Measurements from ENCODE around the gene TMEM176B. TPM values are rescaled to one million over a fixed set of nuclear protein-coding genes. Genes with fewer than 3 reads are reported as not detected.

TMEM176B gene
- total and polyA plus RNA-seq, 2 of the 13 experiments (the other 11 are each of a cell fraction or from before 2014, with no cell fraction given): not detected

DNA sequence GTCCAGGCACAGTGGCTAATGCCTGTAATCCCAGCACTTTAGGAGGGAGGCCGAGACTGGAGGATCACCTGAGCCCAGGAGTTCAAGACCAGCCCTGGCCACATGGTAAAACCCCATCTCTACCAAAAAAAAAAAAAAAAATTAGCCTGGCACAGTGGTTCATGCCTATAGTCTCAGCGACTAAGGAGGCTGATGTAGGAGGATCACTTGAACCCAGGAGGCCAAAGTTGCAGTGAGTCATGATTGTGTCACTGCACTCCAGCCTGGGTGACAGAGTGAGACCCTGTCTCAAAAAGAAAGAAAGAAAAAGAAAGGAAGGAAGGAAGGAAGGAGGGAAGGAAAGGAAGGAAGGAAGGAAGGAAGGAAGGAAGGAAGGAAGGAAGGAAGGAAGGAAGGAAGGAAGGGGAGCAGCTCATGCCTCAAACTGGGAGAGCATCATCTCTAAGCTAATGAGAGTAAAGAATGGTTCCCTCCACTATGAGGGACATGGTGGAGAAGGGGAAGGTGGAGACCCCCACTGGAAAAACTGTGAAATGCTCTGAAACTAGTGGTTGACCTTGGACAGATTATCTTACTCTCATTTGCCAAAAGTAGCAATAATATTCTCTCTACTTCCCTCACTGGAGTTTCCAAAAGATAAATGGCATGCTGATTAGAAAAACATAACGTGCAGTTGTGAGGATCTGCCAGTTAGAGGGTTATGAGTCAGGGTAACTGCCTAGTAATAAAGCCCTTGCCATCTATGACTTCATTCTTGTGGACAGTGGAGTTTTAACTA is 46.1 kb downstream of the TMEM176B start:
- Histone ChIP-seq H3K79me2 (ENCODE audit: insufficient read depth, low read length) (no peaks in the 10 kb centered on the region), H3K4me3 (replicated peaks in 1 of 3; ENCODE audit: insufficient read depth in 1 of 3, low read depth in 2 of 3, low read length in 3 of 3) (no peak overlapping the region), H4K20me1 (ENCODE audit: insufficient read depth, low read length) (no peaks in the 10 kb centered on the region), H3K36me3 (replicated peaks in 1 of 2; ENCODE audit: control insufficient read depth in 1 of 2, insufficient read depth in 2 of 2, low read length in 2 of 2) (no peaks in the 10 kb centered on the region), H3K9me3 (ENCODE audit: low read length) (no peaks in the 10 kb centered on the region), H3K9ac (ENCODE audit: insufficient read depth, low read depth, low read length) (no peak overlapping the region), H3K4me2 (ENCODE audit: low read depth, low read length) (no peak overlapping the region), H2AFZ (ENCODE audit: low read length) (no peak overlapping the region), H3K27me3 (ENCODE audit: control insufficient read depth in 1 of 2, insufficient read depth in 2 of 2, low read length in 2 of 2) (no peaks in the 10 kb centered on the region; a peak in 1 of 5 replicates), H3K27ac (ENCODE audit: extremely low read length, insufficient read depth, low read length) (no peak overlapping the region), H3K4me1 (ENCODE audit: insufficient read depth, low read length) (no peaks in the 10 kb centered on the region)
- ATAC-seq (peak; percentile 70), FAIRE-seq (no peak), DNase-seq (ENCODE audit: low spot score) (peak; percentile 16)
- WGBS (ENCODE audit: low lambda C conversion rate): 2% methylated on average over 3 of the region's 3 CpGs
- POLR2A ChIA-PET: no interaction called here
- no TSS peak for BruUV-seq (replicated peaks)
- intact Hi-C loops (cut with micrococcal nuclease; ENCODE audit: unreplicated experiment) (loop anchor here (5.0 kb wide), 1 partner anchor 467 kb away; no protein-coding TSS in a partner anchor), in situ Hi-C loops (cut with HindIII; ENCODE audit: extremely low pct_ligation_motif_present, low pct_unique_long_range_greater_than_20kb) (loop anchor here (25.0 kb wide), 1 partner anchor 467 kb away; no protein-coding TSS in a partner anchor)
- TF ChIP-seq SMC3 (IDR thresholded peaks at IDR 0.05; ENCODE audit: low read length) (0 out of 2 replicates have a peak, but pooled peaks have one; percentile 17), U2AF2 (IDR thresholded peaks at IDR 0.05; ENCODE audit: low read depth, low read length) (peak; percentile 68; the same call in 1 of the 2 replicates), STAG1 (CRISPR knock-in tag; IDR thresholded peaks at IDR 0.05) (peak; percentile 49), GFI1 (CRISPR knock-in tag; IDR thresholded peaks at IDR 0.05; ENCODE audit: borderline replicate concordance) (no peak)
- TF ChIP-seq, protein P1, sequence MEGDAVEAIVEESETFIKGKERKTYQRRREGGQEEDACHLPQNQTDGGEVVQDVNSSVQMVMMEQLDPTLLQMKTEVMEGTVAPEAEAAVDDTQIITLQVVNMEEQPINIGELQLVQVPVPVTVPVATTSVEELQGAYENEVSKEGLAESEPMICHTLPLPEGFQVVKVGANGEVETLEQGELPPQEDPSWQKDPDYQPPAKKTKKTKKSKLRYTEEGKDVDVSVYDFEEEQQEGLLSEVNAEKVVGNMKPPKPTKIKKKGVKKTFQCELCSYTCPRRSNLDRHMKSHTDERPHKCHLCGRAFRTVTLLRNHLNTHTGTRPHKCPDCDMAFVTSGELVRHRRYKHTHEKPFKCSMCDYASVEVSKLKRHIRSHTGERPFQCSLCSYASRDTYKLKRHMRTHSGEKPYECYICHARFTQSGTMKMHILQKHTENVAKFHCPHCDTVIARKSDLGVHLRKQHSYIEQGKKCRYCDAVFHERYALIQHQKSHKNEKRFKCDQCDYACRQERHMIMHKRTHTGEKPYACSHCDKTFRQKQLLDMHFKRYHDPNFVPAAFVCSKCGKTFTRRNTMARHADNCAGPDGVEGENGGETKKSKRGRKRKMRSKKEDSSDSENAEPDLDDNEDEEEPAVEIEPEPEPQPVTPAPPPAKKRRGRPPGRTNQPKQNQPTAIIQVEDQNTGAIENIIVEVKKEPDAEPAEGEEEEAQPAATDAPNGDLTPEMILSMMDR (CRISPR knock-in tag; IDR thresholded peaks at IDR 0.05): peak; percentile 50
- CTCF ChIA-PET (ENCODE audit: low intra/inter-chr PET ratio, low total read pairs): interaction anchor here (2.1 kb wide), 1 partner anchor 305 kb away, joined by 9 read pairs; no protein-coding TSS in a partner anchor
